Measurements from ENCODE around the gene POLR3A.

POLR3A gene

DNA sequence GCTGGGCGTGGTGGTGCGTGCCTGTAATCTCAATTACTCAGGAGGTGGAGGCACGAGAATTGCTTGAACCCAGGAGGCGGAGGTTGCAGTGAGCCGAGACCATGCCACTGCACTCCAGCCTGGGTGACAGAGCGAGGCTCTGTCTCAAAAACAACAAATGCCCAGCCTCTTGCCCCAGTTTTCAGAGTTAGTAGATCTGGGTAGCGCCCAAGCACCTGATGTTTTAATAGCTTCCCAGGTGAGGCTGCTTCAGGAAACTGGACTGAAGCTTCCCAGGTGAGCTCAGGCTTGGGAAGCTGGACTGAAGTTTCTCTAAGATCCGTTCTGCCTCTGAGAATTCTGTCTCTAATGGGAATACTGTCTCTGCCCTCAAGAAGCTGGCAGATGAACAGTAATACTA is 16.5 kb upstream of the POLR3A start:
- DNase-seq, result no peak

DNA sequence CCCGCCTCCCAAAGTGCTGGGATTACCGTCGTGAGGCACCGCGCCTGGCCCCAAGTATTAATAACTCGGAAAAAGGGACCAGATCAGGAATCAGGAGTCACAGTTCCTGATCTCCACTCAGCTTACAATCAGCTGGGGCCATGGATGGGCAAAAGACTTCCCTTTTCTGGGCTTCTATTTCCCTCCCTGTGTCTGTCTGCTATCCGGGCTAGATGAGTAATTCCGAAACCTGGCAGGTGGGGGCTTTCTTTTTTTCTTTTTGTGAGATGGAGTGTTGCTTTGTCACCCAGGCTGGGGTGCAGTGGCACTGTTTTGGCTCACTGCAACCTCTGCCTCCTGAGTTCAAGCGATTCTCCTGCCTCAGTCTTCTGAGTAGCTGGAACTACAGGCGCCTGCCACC is 15.9 kb upstream of the POLR3A start:
- no peak for DNase-seq

DNA sequence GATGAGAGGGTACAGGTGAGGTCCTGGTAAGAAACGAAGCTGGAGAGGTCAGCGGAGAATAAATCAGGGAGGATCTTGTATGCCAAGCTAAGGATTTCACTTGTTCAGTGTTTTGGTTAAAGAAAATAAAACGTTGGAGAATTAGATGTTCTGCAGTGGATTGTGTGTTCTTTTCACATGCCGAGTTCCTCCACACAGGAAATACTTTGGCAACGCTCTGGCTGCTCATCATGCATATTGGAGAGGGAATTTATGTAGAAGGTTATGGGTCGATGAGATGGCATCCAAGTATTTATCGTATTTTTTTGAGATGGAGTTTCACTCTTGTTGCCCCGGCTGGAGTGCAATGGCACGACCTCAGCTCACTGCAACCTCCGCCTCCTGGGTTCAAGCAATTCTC is 15.4 kb upstream of the POLR3A start:
- no peak for DNase-seq

DNA sequence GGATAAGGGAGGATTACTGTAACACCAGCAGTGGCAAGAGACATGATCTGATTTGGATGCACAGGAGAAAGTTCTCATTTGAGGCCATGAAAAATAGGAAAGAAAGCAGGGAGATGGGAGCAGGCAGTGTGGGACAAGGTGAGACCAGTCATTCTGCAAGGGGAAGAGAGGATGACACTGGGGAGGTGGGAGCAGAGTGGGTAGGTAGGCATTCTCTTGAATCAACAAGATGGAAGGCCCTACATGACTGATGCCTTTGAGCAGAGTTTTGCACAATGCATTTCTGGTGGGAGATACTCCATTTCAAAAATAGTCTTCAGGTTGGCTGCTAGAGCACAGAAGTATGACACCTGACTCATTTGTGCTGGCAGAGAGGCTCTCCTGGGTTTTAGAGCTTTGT is 14.9 kb upstream of the POLR3A start:
- no peak for DNase-seq

DNA sequence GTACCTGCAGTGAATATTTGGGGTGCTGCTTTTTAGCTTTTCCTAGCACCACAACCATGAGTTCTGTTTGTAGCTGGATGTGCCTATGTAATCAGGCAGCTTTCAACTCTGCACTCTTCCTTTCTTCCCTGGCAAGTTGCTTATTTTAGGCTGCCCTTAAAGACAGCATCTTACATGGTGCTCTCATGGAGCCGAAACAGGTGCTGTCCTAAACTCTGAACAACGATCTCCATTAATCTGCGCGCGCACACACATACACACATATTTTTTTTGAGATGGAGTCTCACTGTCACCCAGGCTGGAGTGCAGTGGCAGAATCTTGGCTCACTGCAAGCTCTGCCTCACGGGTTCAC is 13.4 kb upstream of the POLR3A start:
- no peak for DNase-seq

DNA sequence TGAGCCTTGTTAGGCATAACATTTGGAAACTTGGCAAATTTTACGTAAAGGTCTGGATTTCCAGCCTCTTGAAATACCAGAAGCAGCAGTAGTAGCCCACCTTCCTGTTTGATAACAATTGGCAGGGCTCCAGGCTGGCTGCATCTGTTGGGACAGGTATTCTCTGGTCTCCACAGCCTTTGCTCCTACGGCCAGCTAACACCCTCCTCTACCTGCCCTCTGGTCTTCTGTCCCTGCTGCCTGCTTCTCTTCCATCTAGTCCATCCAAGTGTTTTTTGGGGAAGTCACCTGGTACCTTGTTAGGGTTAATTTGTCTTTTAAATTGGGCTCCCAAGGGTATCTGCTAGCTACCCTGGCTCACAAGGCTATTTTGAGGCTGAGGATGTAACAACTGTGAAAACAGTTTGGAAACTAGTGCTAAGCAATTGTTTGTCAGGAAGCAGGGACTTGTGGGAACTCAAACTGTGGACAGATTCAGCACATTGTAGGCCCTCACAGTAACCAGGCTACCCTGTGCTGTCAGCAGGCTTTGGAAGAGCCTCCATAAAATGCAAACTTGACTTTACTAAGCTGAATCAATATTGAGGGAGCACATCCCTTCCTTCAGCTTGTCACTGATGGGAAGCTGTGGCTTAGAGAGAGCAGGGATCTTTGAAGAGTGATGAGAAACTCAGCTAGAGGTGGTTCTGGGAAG is 12.9 kb upstream of the POLR3A start:
- DNase-seq, result no peak

DNA sequence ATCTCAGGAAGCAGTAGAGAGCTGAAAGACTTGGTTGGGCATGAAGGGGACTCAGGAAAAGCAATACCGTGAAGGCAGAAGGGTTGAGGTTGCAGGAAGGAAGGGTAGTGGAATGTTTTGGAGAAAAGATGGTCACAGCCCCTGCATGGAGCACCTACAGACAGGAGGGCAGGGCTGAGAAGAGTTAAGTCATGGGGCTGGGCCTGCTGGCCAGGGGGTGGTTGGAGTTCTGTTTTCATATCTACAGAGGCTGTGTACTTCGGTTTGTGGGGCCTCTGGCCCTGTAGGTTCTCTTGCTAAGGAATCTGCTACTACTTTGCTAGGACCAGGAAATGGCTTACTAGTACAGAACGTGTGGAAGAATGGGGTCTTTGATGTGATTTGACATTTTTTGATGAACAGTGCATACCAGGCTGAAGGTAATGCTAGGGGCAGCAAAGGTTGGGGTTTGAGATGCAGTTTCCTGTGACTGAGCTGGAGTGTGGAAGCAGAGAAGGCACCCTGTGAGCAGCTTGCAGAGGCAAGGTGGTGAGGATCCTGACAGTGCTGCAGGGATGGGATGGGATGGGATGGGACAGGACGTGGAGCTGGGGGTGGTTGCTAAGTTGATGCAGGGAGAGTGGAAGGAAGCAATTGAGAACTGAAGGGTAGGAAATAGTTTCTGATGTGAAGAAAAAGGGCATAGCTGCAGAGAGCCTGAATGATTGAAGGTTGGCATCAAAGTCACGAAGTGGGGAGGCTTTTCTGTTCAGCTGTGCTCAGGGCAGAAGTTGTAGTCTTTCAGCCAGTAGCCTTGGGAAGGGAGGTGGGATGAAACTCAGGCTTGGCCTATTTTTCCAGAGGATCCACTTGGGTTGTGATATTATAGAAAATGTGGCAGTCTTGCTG is 12.1 kb upstream of the POLR3A start:
- DNase-seq, result no peak

DNA sequence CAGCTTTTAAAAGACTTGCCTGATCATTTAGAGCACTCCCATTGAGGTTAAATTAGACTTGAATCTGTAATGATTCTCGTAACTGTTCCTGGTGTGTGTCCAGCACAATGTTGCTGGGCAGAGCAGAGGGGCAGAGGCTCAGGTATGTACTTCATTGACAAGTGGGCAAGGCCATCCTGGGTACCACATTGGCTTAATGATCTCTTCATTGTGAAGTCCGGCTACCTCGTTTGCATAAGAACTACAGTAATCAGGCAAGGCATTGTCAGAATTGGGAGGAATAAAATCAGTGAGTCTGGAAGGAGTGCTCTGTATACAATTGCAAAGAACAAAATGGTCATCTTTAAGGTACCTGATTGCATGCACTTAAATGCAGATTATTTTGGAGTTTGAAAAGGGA is 10.4 kb upstream of the POLR3A start:
- no peak for DNase-seq

DNA sequence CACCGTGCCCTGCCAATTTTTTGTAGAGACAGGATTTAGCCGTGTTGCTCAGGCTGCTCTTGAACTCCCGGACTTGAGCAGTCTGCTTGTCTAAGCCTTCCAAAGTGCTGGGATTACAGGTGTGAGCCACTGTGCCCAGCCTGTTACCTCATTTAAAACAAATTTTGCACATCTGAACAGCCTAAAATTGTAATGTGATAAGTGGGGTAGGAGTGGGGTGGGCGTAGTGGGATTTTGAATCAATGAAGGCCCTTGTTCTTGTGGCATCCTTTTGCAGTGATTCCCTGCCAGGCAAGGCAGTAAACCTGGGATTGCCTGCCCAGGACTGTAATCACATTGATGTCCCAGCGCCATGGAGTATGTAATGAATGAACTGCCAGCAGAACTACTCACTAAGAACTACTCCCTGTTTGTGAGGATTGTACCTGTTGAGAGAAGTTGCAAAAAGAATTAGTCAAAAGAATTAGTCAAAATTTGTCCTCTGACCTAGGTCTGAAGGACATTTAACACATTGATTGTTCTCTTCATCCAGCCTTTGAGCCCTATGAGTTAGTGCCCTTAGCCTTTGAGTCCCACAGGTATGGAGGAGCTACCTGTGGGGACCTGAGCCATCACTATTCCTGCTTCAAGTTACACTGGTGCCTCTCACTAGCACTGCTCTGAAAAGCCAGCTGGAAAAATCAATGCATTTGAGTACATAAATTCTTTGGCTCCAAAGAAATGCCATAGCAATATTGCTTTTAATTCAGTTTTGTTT is 9.7 kb upstream of the POLR3A start:
- no peak for DNase-seq

DNA sequence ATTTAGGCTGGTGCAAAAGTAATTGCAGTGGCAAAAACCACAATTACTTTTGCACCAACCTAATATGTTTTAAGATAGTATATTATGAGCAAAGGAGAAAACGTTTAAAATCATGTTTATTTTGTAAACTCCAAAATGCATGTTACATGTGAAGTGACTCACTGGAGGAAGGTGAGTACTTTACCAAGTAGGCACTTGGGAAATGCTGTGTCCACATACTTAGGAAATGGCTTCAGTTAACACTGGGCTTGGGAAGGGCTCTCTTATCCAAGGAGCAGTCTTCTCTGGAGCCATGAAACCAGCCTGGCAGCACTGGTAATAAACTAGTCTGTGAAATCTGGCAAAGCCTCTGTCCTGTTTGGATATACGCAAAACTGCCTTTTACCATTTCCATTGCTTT is 8.8 kb upstream of the POLR3A start:
- no peak for DNase-seq

DNA sequence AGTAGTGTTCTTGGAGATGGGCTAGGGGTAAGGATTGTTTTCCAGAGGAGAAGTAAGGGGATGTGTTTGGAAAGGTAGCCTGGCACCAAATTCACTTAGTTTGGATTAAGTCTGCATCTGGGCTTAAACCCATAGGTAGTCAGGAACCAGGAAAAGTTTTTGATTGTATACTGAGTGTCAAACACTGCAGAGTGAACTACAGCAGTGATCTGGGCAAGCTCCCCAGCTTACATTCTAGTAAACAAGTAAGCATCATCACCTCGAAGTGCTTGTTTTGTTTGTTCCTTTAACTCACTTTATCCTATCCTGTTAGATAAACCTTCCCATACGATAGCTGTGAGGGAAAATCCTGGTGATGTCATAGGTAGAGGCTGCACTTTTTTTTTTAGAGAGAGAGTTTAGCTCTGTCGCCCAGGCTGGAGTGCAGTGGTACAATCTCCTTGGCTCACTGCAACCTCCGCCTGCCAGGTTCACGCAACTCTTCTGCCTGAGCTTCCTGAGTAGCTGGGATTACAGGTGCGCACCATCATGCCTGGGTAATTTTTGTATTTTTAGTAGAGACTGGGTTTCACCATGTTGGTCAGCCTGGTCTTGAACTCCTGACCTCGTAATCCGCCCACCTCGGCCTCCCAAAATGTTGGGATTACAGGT is 6.7 kb upstream of the POLR3A start:
- DNase-seq, result no peak

DNA sequence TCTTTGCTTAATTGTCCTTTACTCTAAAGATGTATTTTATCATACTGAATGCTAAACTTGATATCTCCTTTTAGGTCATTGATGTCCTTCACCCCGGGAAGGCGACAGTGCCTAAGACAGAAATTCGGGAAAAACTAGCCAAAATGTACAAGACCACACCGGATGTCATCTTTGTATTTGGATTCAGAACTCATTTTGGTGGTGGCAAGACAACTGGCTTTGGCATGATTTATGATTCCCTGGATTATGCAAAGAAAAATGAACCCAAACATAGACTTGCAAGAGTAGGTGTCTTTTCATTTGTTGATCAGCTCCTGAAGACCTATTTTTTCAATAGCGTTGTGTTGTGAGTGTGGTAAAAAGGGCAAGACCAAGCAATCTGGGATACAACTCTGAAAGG is 6.1 kb upstream of the POLR3A start:
- no peak for DNase-seq

DNA sequence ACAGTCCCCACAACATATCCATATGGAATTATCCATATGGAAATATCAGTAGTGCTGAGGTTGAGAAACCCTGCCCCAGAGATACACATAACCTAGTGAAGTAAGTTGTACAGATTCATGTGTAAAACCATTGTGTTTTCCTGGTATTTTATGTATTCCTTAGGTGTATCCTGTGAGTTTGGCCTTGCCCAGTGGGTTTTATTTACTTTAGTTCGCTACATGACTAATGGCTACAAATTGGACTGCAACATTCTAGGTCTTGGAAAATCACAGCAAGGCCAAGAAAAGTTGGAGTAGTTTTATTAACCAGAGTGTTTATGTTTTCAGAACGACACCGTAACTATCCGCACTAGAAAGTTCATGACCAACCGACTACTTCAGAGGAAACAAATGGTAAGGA is 5.7 kb upstream of the POLR3A start:
- no peak for DNase-seq

DNA sequence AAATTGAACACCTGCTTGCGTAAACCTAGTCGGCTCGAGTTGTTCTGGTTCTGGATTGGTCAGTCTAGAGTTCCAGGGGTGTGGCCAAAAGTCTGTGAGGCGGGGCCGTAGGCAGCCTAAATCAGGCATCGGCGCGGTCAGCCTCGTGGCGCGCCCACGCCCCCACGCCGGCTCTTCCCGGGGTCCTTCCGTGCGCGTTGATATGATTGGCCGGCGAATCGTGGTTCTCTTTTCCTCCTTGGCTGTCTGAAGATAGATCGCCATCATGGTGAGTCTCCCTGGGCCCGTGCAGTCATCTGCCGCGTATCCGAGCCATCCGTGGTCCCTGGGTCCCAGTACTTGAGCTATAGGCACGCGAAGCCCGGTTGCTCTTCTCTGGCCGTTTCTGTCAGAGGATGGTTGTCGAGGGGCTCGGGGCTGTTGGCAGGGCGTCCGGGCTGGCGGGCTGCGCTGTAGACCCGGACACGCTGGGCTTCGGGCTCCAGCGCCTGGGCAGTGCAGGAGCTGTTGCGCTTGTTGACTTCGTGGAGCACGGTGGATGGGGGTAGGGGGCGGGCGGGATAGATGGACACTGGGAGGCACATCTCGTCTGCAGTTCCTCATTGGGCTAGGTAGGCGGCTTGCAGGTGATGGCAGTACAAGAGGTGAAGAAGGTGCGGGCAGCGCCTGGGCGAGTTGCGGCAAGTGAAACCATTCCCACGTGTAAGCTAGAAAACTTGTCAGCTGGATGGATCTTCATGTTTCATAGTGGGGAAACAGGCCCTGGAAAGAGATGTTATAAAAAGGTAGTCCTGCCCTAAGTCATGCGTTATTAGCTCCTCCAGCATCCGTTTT is 4.5 kb upstream of the POLR3A start, which contains the start of gene RPS24:
Gene RPS24 (plus strand): TSS at position 227 of the 834 bp plus-strand sequence. CDS start 39 bp downstream, at position 266.
- peak; percentile 96 for DNase-seq

DNA sequence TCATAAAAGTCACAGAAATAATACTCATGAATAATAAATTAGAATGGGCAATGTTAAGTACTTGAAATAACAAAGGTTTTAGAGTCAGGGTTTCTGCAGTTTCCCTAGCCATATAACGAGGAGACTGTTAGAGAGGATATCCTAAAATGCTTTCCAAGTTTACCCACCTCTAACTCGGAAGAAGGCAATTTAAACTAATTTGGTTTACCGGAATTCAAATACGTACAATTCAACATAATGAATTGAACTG is 4.0 kb upstream of the POLR3A start:
- DNase-seq, result no peak

DNA sequence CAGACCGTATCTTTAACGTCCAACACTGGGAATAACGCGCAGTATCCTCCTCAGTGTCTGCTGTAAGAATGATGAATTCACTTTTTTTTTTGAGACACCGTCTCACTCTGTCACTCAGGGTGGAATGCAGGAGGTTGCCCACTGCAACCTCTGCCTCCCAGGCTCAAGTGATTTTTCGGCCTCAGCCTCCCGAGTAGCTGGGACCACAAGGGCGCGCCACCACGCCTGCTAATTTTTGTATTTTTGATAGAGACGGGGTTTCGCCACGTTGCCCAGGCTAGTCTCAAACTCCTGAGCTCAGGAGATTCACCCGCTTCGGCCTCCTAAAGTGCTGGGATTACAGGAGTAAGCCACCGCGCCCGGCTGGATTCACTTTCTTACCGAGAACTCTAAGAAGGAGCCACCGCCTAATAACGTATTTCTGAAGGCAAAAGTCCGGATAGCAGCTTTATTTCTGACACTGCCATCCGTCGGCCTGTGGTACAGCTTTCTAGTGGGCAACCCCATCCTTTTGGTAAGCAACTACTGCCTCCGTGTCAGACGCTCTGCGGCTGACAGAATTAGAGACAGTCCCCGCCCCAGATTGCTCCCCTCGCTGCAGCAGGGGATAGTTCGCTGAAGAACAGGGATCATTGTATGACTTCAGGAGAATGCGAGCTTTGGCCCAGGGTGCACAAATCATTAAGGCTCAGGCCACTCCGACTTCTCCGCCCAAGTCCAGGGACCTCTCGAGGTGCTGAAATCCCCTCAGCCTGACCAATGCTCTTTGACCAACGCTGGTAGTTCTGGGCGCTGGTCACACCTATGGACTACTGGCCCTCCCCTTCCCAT is 662 bp downstream of the POLR3A start:
- no peak for DNase-seq

DNA sequence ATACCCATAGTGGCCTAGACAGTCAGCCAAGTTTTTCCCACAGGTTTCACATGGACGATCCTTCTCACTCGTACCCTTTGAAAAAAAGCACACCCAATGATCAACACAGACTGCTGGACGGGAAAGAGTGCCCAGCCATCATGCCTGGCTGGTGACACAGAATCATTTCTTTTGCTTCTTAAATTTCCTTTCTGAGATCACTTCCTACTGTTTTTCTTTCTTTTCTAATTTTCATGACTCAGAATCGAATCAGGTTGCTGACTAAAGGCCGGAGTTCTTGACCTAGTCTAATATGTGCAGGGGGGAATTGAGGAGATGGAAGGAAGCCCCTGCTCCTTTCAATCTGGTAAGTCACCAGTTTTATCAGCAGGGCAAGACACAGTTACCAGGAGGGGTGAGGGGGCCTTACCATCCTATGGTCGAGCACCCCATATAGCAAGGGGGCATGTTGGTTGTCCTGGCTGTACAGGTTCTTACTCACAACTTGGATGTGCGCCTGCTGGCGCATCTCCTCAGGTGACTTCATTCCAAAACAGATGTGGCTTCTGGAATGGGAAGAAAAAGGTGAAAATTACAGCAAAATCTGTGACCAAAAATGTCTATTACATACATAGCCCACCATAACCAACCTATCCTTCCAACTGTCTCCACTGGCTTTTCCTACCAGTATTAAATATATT is 3.5 kb downstream of the POLR3A start:
- DNase-seq, result no peak

DNA sequence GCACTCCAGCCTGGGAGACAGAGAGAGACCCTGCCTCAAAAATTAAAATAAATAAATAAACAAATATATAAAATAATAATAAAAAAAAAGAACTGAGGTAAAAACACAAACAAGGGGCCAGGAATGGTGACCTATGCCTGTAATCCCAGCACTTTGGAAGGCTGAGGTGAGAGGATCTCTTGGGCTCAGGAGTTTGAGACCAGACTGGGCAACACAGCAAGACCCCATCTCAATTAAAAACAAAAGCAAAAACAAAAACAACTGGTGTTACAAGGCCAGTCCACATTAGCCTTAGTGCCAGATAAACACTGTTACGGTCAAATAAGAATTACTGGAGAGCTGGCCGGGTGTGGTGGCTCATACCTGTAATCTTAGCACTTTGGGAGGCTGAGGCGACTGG is 5.6 kb downstream of the POLR3A start:
- DNase-seq, result no peak

DNA sequence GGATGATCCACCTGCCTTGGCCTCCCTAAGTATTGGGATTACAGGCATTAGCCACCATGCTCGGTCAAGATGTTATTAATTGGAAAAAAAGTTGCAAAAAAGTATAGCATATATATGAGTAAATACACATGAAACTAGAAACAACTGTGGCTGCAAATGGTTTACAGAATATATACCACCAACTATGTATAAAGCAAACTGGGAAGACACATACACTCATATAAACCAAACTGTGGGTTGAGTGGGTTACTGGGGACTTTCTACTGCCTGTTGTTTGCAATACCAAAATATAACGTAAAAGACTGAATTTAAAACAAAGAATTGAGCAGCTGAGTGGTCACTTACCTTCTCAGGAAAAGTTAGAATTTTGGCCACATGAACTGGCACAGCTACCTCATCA is 8.1 kb downstream of the POLR3A start:
- DNase-seq, result no peak

DNA sequence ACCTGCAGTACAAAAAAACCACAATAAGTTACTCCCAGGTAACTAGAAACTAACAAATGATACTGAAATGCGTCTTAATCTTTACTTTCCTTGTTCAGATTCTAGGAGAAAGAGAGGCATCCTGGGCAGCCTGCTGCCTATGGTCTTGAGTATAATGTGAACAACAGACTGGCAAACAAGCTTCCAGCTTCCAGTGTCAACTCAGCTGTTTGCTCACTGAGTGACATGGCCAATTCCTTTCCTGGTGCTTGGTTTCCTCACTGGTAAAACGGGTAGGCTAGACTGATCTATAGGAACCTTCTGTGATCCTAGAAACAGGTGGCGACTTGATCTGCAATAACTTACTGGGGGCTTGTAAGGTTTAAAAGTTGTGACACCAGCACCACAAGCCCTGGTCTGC is 10.1 kb downstream of the POLR3A start:
- no peak for DNase-seq

DNA sequence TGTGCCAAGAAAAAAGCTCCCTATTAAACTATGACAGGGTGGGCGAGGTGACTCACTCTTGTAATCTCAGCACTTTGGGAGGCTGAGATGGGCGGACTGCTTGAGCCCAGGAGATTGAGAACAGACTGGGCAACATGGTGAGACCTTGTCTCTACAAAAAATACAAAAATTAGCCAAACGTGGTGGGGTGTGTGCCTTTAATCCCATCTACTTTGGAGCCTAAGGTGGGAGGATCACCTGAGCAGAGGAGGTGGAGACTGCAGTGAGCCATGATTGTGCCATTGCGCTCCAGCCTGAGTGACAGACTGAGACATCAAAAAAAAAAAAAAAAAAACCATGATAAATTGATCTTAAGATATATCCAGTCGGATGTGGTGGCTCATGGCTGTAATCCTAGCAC is 11.5 kb downstream of the POLR3A start:
- no peak for DNase-seq

Measured in NCI-H69 (cell line).